Ovary (tissue), 3 donors: ENCODE data around the gene LMF1.

Experiments
- EP300 ChIP-seq: sonication (generic); formaldehyde crosslinking; IDR thresholded peaks from one replicate; pipeline ENCODE4 v1.6.1; 2017; ENCODE audit warnings: antibody characterized with exemption
- TF ChIP-seq, protein P1 (sequence below), 3 donors: fragments of 450-650 bp in 2 of 3; fragments of 200-600 bp in 1 of 3; IDR thresholded peaks; one replicate each; pipeline versions ENCODE4 v1.5.1 to v1.8.0; 2016 to 2022; ENCODE audit warnings: antibody characterized with exemption in 3 of 3, mild to moderate bottlenecking in 1 of 3
- donor health status: DM: no; HTN: no; CAD: no.

DNA sequence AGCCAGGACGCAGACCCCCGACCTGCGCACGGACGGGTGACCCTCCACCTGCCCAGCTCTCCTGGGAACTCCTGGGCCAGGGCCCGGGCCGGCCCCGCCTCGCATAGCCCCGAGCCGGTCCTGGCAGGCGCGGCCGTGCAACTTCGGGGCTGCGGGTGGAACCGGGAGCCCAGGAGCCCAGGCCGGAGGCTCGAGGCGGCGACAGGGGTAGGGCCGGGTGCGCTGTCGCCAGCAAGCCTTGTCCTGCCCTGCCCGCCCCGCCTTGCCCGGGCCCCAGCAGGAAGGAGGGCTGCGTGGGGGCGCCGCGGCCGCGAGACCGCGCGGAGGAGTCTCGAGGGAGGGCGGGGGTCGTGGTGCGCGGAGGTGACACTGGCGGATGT is 408 bp downstream of the LMF1 start:
- TF ChIP-seq, protein P1, sequence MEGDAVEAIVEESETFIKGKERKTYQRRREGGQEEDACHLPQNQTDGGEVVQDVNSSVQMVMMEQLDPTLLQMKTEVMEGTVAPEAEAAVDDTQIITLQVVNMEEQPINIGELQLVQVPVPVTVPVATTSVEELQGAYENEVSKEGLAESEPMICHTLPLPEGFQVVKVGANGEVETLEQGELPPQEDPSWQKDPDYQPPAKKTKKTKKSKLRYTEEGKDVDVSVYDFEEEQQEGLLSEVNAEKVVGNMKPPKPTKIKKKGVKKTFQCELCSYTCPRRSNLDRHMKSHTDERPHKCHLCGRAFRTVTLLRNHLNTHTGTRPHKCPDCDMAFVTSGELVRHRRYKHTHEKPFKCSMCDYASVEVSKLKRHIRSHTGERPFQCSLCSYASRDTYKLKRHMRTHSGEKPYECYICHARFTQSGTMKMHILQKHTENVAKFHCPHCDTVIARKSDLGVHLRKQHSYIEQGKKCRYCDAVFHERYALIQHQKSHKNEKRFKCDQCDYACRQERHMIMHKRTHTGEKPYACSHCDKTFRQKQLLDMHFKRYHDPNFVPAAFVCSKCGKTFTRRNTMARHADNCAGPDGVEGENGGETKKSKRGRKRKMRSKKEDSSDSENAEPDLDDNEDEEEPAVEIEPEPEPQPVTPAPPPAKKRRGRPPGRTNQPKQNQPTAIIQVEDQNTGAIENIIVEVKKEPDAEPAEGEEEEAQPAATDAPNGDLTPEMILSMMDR (IDR thresholded peaks at IDR 0.05): no peak
- no peak for TF ChIP-seq EP300
